ENCODE results near the gene AGRN. TPM values are rescaled to one million over a fixed set of nuclear protein-coding genes. Genes with fewer than 3 reads are reported as not detected.

Gene AGRN
- total RNA-seq, 2 donors from 2014 or later: 87.7 to 92.4 TPM

- 86% methylated on average over 25 of the region's 25 CpGs for WGBS
- no peak overlapping the region for H3K27ac ChIP-seq
- intact Hi-C loops (cut with DNase I): no loop called here
- no peaks in the 10 kb centered on the region for H3K9me3 ChIP-seq
- TF ChIP-seq, protein P1, sequence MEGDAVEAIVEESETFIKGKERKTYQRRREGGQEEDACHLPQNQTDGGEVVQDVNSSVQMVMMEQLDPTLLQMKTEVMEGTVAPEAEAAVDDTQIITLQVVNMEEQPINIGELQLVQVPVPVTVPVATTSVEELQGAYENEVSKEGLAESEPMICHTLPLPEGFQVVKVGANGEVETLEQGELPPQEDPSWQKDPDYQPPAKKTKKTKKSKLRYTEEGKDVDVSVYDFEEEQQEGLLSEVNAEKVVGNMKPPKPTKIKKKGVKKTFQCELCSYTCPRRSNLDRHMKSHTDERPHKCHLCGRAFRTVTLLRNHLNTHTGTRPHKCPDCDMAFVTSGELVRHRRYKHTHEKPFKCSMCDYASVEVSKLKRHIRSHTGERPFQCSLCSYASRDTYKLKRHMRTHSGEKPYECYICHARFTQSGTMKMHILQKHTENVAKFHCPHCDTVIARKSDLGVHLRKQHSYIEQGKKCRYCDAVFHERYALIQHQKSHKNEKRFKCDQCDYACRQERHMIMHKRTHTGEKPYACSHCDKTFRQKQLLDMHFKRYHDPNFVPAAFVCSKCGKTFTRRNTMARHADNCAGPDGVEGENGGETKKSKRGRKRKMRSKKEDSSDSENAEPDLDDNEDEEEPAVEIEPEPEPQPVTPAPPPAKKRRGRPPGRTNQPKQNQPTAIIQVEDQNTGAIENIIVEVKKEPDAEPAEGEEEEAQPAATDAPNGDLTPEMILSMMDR (IDR thresholded peaks at IDR 0.05): no peak
- TF ChIP-seq POLR2A (IDR thresholded peaks at IDR 0.05): no peak
- TF ChIP-seq POLR2AphosphoS5 (IDR thresholded peaks at IDR 0.05): no peak
- H3K4me1 ChIP-seq (replicated peaks): no peaks in the 10 kb centered on the region
- DNase-seq (ENCODE audit: low spot score): no peak
- no peak overlapping the region for H3K4me3 ChIP-seq
- no peaks in the 10 kb centered on the region for H3K27me3 ChIP-seq (replicated peaks; ENCODE audit: insufficient read depth)
- no peaks in the 10 kb centered on the region for H3K36me3 ChIP-seq
These were observed 28.0 kb downstream of the AGRN start for GRCh38 chr1:1047963-1048362.

DNA sequence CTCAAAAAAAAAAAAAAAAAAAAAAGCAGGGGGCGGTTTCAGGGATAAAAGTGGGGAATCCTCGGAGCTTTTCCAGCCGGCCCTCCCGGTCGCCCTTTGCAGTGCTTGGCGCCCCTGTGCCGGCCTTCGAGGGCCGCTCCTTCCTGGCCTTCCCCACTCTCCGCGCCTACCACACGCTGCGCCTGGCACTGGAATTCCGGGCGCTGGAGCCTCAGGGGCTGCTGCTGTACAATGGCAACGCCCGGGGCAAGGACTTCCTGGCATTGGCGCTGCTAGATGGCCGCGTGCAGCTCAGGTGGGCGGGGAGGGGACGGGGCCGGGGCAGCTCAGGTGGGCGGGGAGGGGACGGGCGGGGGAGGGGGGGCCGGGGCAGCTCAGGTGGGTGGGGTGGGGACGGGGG, 28.8 kb downstream of the AGRN start:
- no peak for DNase-seq (ENCODE audit: low spot score)
- H3K27me3 ChIP-seq (replicated peaks; ENCODE audit: insufficient read depth): no peaks in the 10 kb centered on the region
- H3K4me3 ChIP-seq: no peak overlapping the region
- 92% methylated on average over 15 of the region's 28 CpGs for WGBS
- no peaks in the 10 kb centered on the region for H3K36me3 ChIP-seq
- intact Hi-C loops (cut with DNase I): no loop called here
- H3K9me3 ChIP-seq: no peaks in the 10 kb centered on the region
- TF ChIP-seq POLR2A (IDR thresholded peaks at IDR 0.05): no peak
- TF ChIP-seq POLR2AphosphoS5 (IDR thresholded peaks at IDR 0.05): no peak
- TF ChIP-seq, protein P1 (IDR thresholded peaks at IDR 0.05): no peak
- H3K27ac ChIP-seq: no peak overlapping the region
- H3K4me1 ChIP-seq (replicated peaks): no peaks in the 10 kb centered on the region

- WGBS: 88% methylated on average over 13 of the region's 57 CpGs
- no peak for DNase-seq (ENCODE audit: low spot score)
These were observed 29.6 kb downstream of the AGRN start for GRCh38 chr1:1049318-1050165.

DNA sequence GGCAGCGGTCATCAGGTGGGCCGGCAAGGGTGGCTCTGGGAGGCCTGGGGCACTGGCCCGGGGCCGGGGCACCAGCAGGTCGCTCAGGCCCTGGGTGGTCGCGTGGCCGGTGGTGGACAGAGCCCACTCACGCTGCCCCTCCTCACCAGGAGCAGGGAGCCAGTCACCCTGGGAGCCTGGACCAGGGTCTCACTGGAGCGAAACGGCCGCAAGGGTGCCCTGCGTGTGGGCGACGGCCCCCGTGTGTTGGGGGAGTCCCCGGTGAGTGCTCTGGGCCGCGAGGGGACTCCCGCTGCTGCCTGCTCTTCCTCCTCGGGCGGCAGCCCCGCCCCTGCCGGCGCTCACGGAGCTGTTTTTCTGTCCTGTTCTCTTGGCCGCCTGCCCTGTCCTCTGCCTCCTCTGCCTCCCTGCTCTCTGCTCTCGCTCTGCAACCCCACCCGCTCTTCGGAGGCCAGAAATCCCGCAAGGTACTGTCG, 30.7 kb downstream of the AGRN start:
- Histone ChIP-seq H3K27me3 (replicated peaks; ENCODE audit: insufficient read depth) (no peaks in the 10 kb centered on the region), H3K36me3 (no peaks in the 10 kb centered on the region), H3K9me3 (no peaks in the 10 kb centered on the region), H3K27ac (no peak overlapping the region), H3K4me1 (replicated peaks) (no peaks in the 10 kb centered on the region), H3K4me3 (no peak overlapping the region)
- TF ChIP-seq POLR2A (IDR thresholded peaks at IDR 0.05) (no peak), POLR2AphosphoS5 (IDR thresholded peaks at IDR 0.05) (no peak)
- TF ChIP-seq, protein P1 (IDR thresholded peaks at IDR 0.05): no peak
- DNase-seq (ENCODE audit: low spot score): peak; percentile 44
- WGBS: 80% methylated on average over 32 of the region's 32 CpGs
- intact Hi-C loops (cut with DNase I): no loop called here

More at GRCh38 chr1:1049318-1050165, 29.6 kb downstream of the AGRN start:
- no peak overlapping the region for H3K27ac ChIP-seq
- no peaks in the 10 kb centered on the region for H3K9me3 ChIP-seq
- TF ChIP-seq POLR2AphosphoS5 (IDR thresholded peaks at IDR 0.05): no peak
- TF ChIP-seq, protein P1 (IDR thresholded peaks at IDR 0.05): no peak
- H3K4me1 ChIP-seq (replicated peaks): no peaks in the 10 kb centered on the region
- intact Hi-C loops (cut with DNase I): no loop called here
- no peak overlapping the region for H3K4me3 ChIP-seq
- H3K36me3 ChIP-seq: no peaks in the 10 kb centered on the region
- H3K27me3 ChIP-seq (replicated peaks; ENCODE audit: insufficient read depth): no peaks in the 10 kb centered on the region
